ENCODE measurements around the gene FAM163B. TPM values are rescaled to one million over a fixed set of nuclear protein-coding genes. Genes with fewer than 3 reads are reported as not detected.

The FAM163B gene
- total RNA-seq, 1 donor from 2014 or later, result not detected

- no peak within 1 kb of the TSS for H3K4me3 Mint-ChIP-seq (ENCODE audit: unreplicated experiment)
- peak within 1 kb of the TSS; percentile 5 for H3K27ac Mint-ChIP-seq (ENCODE audit: unreplicated experiment)
- H3K36me3 Mint-ChIP-seq (ENCODE audit: low read depth, unreplicated experiment), result no peaks in the 10 kb centered on the region
- TF ChIP-seq, protein P1, sequence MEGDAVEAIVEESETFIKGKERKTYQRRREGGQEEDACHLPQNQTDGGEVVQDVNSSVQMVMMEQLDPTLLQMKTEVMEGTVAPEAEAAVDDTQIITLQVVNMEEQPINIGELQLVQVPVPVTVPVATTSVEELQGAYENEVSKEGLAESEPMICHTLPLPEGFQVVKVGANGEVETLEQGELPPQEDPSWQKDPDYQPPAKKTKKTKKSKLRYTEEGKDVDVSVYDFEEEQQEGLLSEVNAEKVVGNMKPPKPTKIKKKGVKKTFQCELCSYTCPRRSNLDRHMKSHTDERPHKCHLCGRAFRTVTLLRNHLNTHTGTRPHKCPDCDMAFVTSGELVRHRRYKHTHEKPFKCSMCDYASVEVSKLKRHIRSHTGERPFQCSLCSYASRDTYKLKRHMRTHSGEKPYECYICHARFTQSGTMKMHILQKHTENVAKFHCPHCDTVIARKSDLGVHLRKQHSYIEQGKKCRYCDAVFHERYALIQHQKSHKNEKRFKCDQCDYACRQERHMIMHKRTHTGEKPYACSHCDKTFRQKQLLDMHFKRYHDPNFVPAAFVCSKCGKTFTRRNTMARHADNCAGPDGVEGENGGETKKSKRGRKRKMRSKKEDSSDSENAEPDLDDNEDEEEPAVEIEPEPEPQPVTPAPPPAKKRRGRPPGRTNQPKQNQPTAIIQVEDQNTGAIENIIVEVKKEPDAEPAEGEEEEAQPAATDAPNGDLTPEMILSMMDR (IDR thresholded peaks at IDR 0.05; ENCODE audit: unreplicated experiment), result no peak
- peaks cover 7% of the 10 kb centered on the region for H3K27me3 Mint-ChIP-seq (ENCODE audit: unreplicated experiment)
- peak; percentile 52 for DNase-seq (ENCODE audit: low spot score)
- H3K9me3 Mint-ChIP-seq (ENCODE audit: unreplicated experiment), result no peaks in the 10 kb centered on the region
- peaks cover 11% of the 10 kb centered on the region for H3K4me1 Mint-ChIP-seq (ENCODE audit: unreplicated experiment)
Observed at GRCh38 chr9:133534346-133535291, 74.6 kb downstream of the FAM163B start, which contains the start of gene ADAMTSL2. ADAMTSL2 (plus strand) TSS chr9:133534704; CDS start chr9:133536713, 2,009 bp downstream.

GRCh38 chr9:133533857-133534256 lies 75.3 kb downstream of the FAM163B start:
- no peak for DNase-seq (ENCODE audit: low spot score)
- TF ChIP-seq, protein P1 (IDR thresholded peaks at IDR 0.05; ENCODE audit: unreplicated experiment), result no peak
- Mint-ChIP-seq H3K27ac (ENCODE audit: unreplicated experiment) (no peak overlapping the region), H3K27me3 (ENCODE audit: unreplicated experiment) (peaks cover 7% of the 10 kb centered on the region), H3K4me1 (ENCODE audit: unreplicated experiment) (peaks cover 5% of the 10 kb centered on the region), H3K36me3 (ENCODE audit: low read depth, unreplicated experiment) (no peaks in the 10 kb centered on the region), H3K4me3 (ENCODE audit: unreplicated experiment) (no peak overlapping the region), H3K9me3 (ENCODE audit: unreplicated experiment) (no peaks in the 10 kb centered on the region)

DNA sequence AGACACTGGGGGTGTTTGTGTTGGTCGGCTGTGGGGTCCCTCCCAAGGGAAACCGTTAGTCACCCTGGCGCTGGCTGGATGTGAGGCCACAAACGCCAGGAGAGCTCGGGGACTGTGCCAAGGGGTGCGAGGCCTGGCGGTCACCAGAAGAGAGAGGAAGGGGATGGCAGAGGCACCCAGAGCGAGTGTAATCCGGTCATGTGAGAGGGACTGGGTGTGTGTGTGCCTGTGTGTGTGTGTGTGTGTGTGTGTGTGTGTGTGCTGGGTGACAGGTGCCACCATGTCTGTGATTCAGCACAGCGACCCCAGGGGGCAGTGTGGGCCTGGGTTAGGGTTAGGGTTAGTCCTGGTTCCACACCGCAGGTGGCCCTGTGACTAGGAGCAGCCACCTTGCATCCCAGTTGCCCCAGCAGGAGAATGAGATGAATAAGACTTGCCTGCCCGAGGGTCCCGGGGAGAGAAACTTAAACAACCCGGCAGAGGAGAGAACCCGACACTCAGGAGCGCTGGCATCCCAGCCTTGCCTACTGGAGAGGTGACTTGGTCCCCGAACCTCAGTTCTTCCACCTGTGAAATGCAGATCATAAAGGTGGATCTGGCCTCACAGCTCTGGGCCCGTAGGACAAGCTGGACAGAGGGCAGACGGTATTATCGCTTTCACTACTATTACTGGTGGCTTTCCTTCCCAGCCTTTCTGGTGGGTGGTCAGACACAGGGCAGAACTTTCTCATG lies 76.1 kb downstream of the FAM163B start:
- H3K9me3 Mint-ChIP-seq (ENCODE audit: unreplicated experiment), result no peaks in the 10 kb centered on the region
- peak; percentile 89 for DNase-seq (ENCODE audit: low spot score)
- H3K4me1 Mint-ChIP-seq (ENCODE audit: unreplicated experiment), result no peaks in the 10 kb centered on the region
- TF ChIP-seq, protein P1 (IDR thresholded peaks at IDR 0.05; ENCODE audit: unreplicated experiment), result peak; percentile 46
- no peaks in the 10 kb centered on the region for H3K36me3 Mint-ChIP-seq (ENCODE audit: low read depth, unreplicated experiment)
- H3K27ac Mint-ChIP-seq (ENCODE audit: unreplicated experiment), result no peak overlapping the region
- H3K27me3 Mint-ChIP-seq (ENCODE audit: unreplicated experiment), result peaks cover 7% of the 10 kb centered on the region
- H3K4me3 Mint-ChIP-seq (ENCODE audit: unreplicated experiment), result no peak overlapping the region

- peaks cover 11% of the 10 kb centered on the region for H3K27me3 Mint-ChIP-seq (ENCODE audit: unreplicated experiment)
- no peaks in the 10 kb centered on the region for H3K9me3 Mint-ChIP-seq (ENCODE audit: unreplicated experiment)
- peaks cover 11% of the 10 kb centered on the region for H3K4me1 Mint-ChIP-seq (ENCODE audit: unreplicated experiment)
- no peak overlapping the region for H3K4me3 Mint-ChIP-seq (ENCODE audit: unreplicated experiment)
- DNase-seq (ENCODE audit: low spot score), result no peak
- H3K27ac Mint-ChIP-seq (ENCODE audit: unreplicated experiment), result no peak overlapping the region
- H3K36me3 Mint-ChIP-seq (ENCODE audit: low read depth, unreplicated experiment), result no peaks in the 10 kb centered on the region
- TF ChIP-seq, protein P1 (IDR thresholded peaks at IDR 0.05; ENCODE audit: unreplicated experiment), result no peak
Observed at GRCh38 chr9:133531293-133531692, 77.9 kb downstream of the FAM163B start.

Data from endothelial cell (in vitro differentiated cells).